Activated T-helper 17 cell treated with anti-CD3 and anti-CD28 coated beads, Interleukin-2, amount 50 U/mL, for 72 hours (primary cell): ENCODE results near the gene LCN1. TPM values are rescaled to one million over a fixed set of nuclear protein-coding genes. Genes with fewer than 3 reads are reported as not detected.

Experiments used
- ATAC-seq: fragments of 150-1000 bp; cut with Tn5 transposase; replicated peaks from 2 replicates; pipeline ENCODE4 v1.10.0; 2021; ENCODE audit warnings: mild to moderate bottlenecking, moderate library complexity
- H3K27ac Mint-ChIP-seq: one replicate; pipeline ENCODE4 v1.8.0; 2022; ENCODE audit warnings: mixed read lengths
- H3K27me3 Mint-ChIP-seq: one replicate; pipeline ENCODE4 v1.8.0; 2022; ENCODE audit warnings: mixed read lengths
- H3K36me3 Mint-ChIP-seq: one replicate; pipeline ENCODE4 v1.8.0; 2022; ENCODE audit warnings: low read depth, mild to moderate bottlenecking, mixed read lengths
- H3K4me1 Mint-ChIP-seq: one replicate; pipeline ENCODE4 v1.8.0; 2022; ENCODE audit warnings: mixed read lengths
- H3K4me3 Mint-ChIP-seq: one replicate; pipeline ENCODE4 v1.8.0; 2022; ENCODE audit warnings: mild to moderate bottlenecking, mixed read lengths
- H3K9me3 Mint-ChIP-seq: one replicate; pipeline ENCODE4 v1.8.0; 2022; ENCODE audit warnings: mixed read lengths
- total RNA-seq, 2 donors: library from RNA; stranded (reverse); gene quantifications; one replicate each; pipeline ENCODE4 v1.2.3, GENCODE V29; 2022

LCN1 gene
- total RNA-seq, result not detected

DNA sequence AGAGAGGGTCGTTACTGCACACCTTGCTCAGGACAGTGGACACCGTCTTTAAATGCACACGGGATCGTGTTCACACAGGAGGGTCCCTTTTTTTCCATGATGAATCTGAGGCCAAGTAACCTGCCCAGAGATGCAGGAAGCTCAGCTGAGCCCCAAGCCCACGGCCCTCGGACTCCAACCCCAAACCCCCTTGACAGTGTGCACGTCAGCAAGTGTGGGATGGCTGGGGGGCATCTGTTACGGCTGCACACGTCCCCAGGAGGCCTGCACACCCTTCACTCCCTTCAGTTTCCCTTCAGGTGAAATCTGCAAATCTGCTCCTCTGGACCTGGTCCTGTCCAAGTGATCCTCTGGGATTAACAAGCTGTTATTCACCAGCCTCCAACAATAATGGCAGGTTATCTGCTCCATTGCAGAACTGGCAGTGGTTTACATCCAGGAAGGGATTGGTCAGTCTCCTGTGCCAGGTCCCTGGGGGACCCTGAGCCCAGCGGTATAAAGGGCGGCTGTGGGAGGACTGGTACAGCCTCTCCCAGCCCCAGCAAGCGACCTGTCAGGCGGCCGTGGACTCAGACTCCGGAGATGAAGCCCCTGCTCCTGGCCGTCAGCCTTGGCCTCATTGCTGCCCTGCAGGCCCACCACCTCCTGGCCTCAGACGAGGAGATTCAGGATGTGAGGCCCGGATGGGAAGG lies at the start of gene LCN1:
Gene LCN1 (plus strand): TSS at position 525 of the 692 bp plus-strand sequence. CDS start 58 bp downstream, at position 583.
- no peaks in the 10 kb centered on the region for H3K4me1 Mint-ChIP-seq
- peaks cover 3% of the 10 kb centered on the region for H3K27me3 Mint-ChIP-seq
- no peak within 1 kb of the TSS for H3K4me3 Mint-ChIP-seq
- H3K36me3 Mint-ChIP-seq, result no peaks in the 10 kb centered on the region
- H3K27ac Mint-ChIP-seq, result no peak within 1 kb of the TSS
- ATAC-seq, result no peak
- H3K9me3 Mint-ChIP-seq, result no peaks in the 10 kb centered on the region

GRCh38 chr9:135471791-135472640 lies 49.2 kb upstream of the LCN1 start:
- no peak overlapping the region for H3K27ac Mint-ChIP-seq
- H3K4me3 Mint-ChIP-seq, result no peak overlapping the region
- H3K9me3 Mint-ChIP-seq, result no peaks in the 10 kb centered on the region
- ATAC-seq, result no peak
- H3K4me1 Mint-ChIP-seq, result peaks cover 21% of the 10 kb centered on the region
- no peaks in the 10 kb centered on the region for H3K36me3 Mint-ChIP-seq
- H3K27me3 Mint-ChIP-seq, result no peaks in the 10 kb centered on the region

GRCh38 chr9:135473972-135474543 lies 47.2 kb upstream of the LCN1 start:
- Mint-ChIP-seq H3K27me3 (peaks cover 6% of the 10 kb centered on the region), H3K27ac (no peak overlapping the region), H3K4me3 (no peak overlapping the region), H3K36me3 (peaks cover 4% of the 10 kb centered on the region), H3K4me1 (peaks cover 9% of the 10 kb centered on the region), H3K9me3 (no peaks in the 10 kb centered on the region)
- ATAC-seq, result no peak

DNA sequence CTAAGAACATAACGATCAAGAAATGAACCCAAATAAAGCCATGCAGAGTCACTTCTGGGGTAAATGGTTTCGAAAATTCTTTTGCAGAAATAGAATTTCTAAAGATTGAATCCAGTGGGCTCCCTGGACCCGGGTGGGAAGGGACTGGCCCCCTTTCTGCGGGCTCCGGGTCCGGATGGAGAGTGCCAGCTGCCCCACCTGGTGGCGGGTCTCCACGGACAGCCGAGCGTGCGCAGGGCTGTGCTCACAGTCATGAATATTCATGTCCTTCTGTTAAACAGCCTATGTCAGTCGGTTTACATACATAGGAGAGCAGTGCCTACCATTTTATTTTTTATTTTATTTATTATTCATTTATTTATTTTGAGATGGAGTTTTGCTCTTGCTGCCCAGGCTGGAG lies 46.3 kb upstream of the LCN1 start:
- Mint-ChIP-seq H3K9me3 (no peaks in the 10 kb centered on the region), H3K27ac (no peak overlapping the region), H3K4me3 (no peak overlapping the region), H3K27me3 (peaks cover 6% of the 10 kb centered on the region), H3K4me1 (peaks cover 7% of the 10 kb centered on the region), H3K36me3 (peaks cover 4% of the 10 kb centered on the region)
- ATAC-seq, result peak; percentile 67

DNA sequence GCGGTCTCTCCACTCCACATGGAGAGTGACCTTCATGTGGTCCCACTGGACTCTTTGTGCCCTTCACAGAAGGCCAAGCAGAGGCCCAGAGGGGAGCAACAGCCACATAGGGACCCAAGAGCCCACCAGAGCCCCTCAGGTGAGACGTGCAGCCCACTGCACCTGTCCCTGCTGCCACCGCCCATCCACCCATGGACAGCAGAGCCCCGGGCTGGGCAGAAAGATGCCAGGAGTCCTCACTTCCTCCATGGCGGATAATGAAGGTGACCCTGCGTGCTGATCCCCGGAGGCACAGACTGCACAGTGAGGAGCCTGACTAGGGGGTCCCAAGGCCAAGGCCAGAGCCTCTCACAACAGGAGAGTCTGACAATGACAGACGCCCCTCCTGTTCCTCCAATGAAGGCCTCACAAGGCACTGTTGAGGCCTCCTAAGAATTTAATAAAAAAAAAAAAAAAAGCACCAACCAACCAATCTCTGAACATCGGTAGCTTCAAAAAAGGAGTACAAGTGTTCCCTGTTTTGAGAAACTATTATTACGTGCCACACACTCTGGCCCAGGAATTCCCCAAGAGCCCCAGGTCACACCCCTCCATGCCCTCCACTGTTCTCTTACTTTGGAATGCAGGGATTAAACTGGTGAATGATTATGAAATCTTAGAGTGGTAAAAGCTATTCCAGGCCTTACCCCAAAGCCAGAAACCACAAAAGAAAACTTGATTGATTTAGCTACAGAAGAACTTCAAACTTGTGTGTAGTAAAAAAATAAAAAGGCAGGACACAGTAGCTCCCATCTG lies 44.5 kb upstream of the LCN1 start:
- H3K36me3 Mint-ChIP-seq, result peaks cover 4% of the 10 kb centered on the region
- H3K9me3 Mint-ChIP-seq, result no peaks in the 10 kb centered on the region
- H3K4me1 Mint-ChIP-seq, result no peaks in the 10 kb centered on the region
- H3K4me3 Mint-ChIP-seq, result no peak overlapping the region
- H3K27ac Mint-ChIP-seq, result no peak overlapping the region
- H3K27me3 Mint-ChIP-seq, result peaks cover 6% of the 10 kb centered on the region
- no peak for ATAC-seq

- Mint-ChIP-seq H3K4me3 (peak overlapping the region; percentile 80), H3K4me1 (no peaks in the 10 kb centered on the region), H3K27me3 (peaks cover 6% of the 10 kb centered on the region), H3K27ac (no peak overlapping the region), H3K36me3 (peaks cover 4% of the 10 kb centered on the region), H3K9me3 (no peaks in the 10 kb centered on the region)
- no peak for ATAC-seq
Observed at GRCh38 chr9:135478191-135478590, 43.0 kb upstream of the LCN1 start.

GRCh38 chr9:135478829-135479468 lies 42.3 kb upstream of the LCN1 start:
- ATAC-seq, result peak; percentile 22
- no peaks in the 10 kb centered on the region for H3K9me3 Mint-ChIP-seq
- H3K4me3 Mint-ChIP-seq, result peak overlapping the region; percentile 80
- no peaks in the 10 kb centered on the region for H3K4me1 Mint-ChIP-seq
- peaks cover 6% of the 10 kb centered on the region for H3K27me3 Mint-ChIP-seq
- peaks cover 4% of the 10 kb centered on the region for H3K36me3 Mint-ChIP-seq
- no peak overlapping the region for H3K27ac Mint-ChIP-seq

DNA sequence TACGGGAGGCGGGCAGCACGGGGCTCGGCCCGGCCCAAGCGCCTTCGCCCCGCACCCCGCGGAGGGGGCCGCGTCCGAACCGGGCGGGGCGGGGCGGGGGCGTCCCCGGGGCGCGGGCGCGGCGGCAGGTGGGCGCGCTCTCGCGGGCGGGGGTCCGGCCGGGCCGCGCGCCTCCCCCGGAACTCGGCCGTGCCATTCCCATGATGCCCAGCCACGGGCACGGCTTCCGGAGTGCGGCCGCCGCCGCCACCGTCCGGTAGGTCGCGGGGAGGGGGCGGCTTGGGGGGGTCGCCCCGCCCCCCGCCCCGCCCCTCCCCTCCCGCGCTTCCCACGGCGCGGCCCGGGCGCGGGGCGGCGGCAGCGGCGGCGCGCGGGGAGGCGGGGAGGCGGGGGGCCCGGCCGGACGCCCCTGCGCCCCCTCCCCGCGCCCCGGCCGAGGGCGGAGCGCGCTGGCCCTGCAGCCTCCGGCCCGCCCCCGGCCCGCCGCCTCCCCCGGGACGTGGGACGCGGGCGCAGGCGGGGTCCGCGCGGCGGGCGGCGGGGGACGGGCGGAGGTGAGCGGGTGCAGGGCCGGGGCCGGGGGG lies 41.7 kb upstream of the LCN1 start, which contains the start of gene PPP1R26:
Gene PPP1R26 (plus strand): TSS at position 314 of the 584 bp plus-strand sequence. CDS start 4,729 bp downstream, outside the sequence.
- peaks cover 6% of the 10 kb centered on the region for H3K27me3 Mint-ChIP-seq
- H3K9me3 Mint-ChIP-seq, result no peaks in the 10 kb centered on the region
- H3K27ac Mint-ChIP-seq, result no peak within 1 kb of the TSS
- H3K36me3 Mint-ChIP-seq, result peaks cover 4% of the 10 kb centered on the region
- H3K4me3 Mint-ChIP-seq, result peak within 1 kb of the TSS; percentile 80
- peak; percentile 5 for ATAC-seq
- no peaks in the 10 kb centered on the region for H3K4me1 Mint-ChIP-seq

DNA sequence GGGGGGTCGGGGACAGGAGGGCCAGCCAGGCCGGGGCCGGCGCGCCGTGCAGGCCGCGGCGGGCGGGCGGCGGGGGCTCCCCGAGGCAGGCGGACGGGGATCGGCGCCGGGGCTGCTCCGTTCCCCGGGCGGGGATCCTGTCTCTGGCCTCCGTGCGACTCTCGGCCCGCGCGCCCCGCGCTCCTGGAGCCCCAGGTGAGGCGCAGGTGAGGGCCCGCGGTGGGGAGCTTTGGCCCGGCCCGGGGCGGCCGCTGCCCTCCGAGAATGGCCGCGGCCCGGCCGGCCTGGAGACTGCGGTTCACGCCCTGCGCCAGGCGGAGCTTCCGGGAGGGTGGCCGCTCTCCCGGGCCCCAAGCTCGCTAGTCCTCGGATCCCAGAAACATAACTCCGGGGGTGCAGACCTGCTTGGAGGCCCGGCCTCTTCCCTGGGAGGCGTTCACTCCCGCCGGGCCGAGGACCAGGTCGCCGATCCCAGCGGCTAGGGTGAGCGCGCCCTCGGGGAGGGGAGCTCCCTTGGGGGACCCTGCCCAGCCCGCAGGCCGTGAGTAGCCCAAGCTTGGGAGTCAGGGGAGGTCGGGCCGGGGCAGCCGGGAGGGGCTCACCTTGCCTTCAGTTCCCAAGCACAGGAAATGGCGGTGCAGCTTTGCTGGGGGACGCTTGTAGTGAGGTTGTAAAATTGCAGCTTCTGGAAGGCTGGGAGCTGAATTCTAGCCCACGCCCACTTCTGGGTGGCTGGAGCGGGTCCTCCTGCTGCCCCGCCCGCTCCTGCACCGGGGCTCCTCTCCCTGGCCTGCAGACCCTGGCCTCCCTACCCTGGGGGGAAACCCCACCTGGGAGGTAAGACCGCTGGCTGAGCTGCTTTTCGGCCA lies 40.9 kb upstream of the LCN1 start:
- H3K27me3 Mint-ChIP-seq, result peaks cover 6% of the 10 kb centered on the region

GRCh38 chr9:135480940-135481310 lies 40.3 kb upstream of the LCN1 start:
- Mint-ChIP-seq H3K36me3 (peaks cover 11% of the 10 kb centered on the region), H3K27me3 (peaks cover 6% of the 10 kb centered on the region), H3K4me1 (no peaks in the 10 kb centered on the region), H3K9me3 (no peaks in the 10 kb centered on the region), H3K4me3 (peak overlapping the region; percentile 33), H3K27ac (no peak overlapping the region)
- peak; percentile 26 for ATAC-seq

More for the DNA sequence above, 40.9 kb upstream of the LCN1 start:
- H3K9me3 Mint-ChIP-seq, result no peaks in the 10 kb centered on the region
- peaks cover 8% of the 10 kb centered on the region for H3K36me3 Mint-ChIP-seq
- H3K27ac Mint-ChIP-seq, result no peak overlapping the region
- peak overlapping the region; percentile 33 for H3K4me3 Mint-ChIP-seq
- no peaks in the 10 kb centered on the region for H3K4me1 Mint-ChIP-seq
- peak; percentile 67 for ATAC-seq

DNA sequence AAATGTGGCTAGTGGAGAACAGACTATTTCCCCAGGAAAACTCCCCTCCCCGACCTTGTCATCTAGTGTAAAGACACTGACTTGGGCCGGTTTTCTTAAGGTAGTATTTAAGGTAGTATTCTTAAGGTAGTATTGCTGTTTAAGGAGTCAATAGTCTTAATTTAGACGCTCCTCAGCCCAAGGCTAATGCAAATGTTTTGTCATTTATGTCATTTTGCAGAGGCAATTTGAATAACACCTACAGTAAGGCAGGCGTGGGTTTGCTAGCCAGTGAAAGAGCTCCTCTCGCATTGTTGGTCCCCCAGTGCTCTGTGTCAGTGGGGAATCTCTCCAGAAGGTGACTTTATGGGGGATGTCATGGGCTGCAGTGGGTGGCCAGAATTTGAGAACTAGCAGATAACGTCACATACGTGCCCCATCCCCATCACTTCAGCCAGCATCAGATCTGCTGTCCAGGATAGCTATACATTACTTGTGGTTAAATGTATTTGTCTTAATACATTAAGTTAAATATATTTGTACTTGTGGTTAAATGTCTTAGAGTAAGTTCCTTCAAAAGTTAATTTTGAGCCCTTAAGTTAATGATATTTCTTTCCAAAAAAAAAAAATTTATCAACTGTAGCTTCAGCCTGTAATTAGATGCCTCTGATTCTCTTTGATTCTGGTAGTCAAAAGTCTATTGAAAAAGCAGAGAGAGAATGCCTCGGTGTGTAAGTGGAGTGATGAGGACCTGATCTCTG lies 39.1 kb upstream of the LCN1 start:
- no peak overlapping the region for H3K27ac Mint-ChIP-seq
- H3K27me3 Mint-ChIP-seq, result peaks cover 6% of the 10 kb centered on the region
- H3K9me3 Mint-ChIP-seq, result no peaks in the 10 kb centered on the region
- peak overlapping the region; percentile 33 for H3K4me3 Mint-ChIP-seq
- no peak for ATAC-seq
- peaks cover 11% of the 10 kb centered on the region for H3K36me3 Mint-ChIP-seq
- H3K4me1 Mint-ChIP-seq, result no peaks in the 10 kb centered on the region
